Stomach (tissue), 9 donors: ENCODE results near the gene GOLGA2. TPM values are rescaled to one million over a fixed set of nuclear protein-coding genes. Genes with fewer than 3 reads are reported as not detected.

Experiments
- DNase-seq, 2 donors: peaks; one replicate each; pipeline versions ENCODE4 v3.0.0 to v3.0.0-alpha.2; 2013 to 2019
- H3K27ac ChIP-seq, 5 donors: fragments of 200-600 bp in 4 of 5; sonication (generic) in 4 of 5; one replicate each; pipeline ENCODE4 v1.5.1; 2013 to 2019; ENCODE audit warnings: mild to moderate bottlenecking in 1 of 5, moderate library complexity in 1 of 5
- H3K27me3 ChIP-seq, 3 donors: fragments of 200-600 bp; sonication (generic); one replicate each; pipeline ENCODE4 v1.5.1; 2017 to 2019; ENCODE audit warnings: mixed run types in 1 of 3
- H3K36me3 ChIP-seq, 4 donors: fragments of 200-600 bp; sonication (generic); 1 replicate in 3 of 4; 2 replicates in 1 of 4; pipeline ENCODE4 v1.5.1; 2016 to 2019
- H3K4me1 ChIP-seq, 4 donors: fragments of 200-600 bp; sonication (generic); one replicate each; pipeline ENCODE4 v1.5.1; 2016 to 2019
- H3K4me3 ChIP-seq, 4 donors: fragments of 200-600 bp; sonication (generic) in 3 of 4; one replicate each; pipeline ENCODE4 v1.5.1; 2016 to 2019; ENCODE audit warnings: mild to moderate bottlenecking in 1 of 4
- H3K9me3 ChIP-seq, 4 donors: fragments of 200-600 bp; sonication (generic); one replicate each; pipeline ENCODE4 v1.5.1; 2016 to 2019
- CTCF ChIP-seq, 7 experiments: fragments of 450-650 bp in 4 of 7; fragments of 200-600 bp in 3 of 7; sonication (generic) in 3 of 7; IDR thresholded peaks; one replicate each; pipeline ENCODE4 v1.5.1; 2016 to 2019; ENCODE audit warnings: antibody characterized with exemption in 7 of 7, control low read depth in 2 of 7, mild to moderate bottlenecking in 1 of 7
- EP300 ChIP-seq: sonication (generic); formaldehyde crosslinking; IDR thresholded peaks from one replicate; pipeline ENCODE4 v1.6.1; 2017; ENCODE audit warnings: antibody characterized with exemption
- POLR2A ChIP-seq, 4 donors: fragments of 450-650 bp; IDR thresholded peaks; one replicate each; pipeline ENCODE4 v1.6.1; 2016; ENCODE audit warnings: antibody characterized with exemption in 4 of 4, control low read depth in 2 of 4, mild to moderate bottlenecking in 1 of 4, moderate library complexity in 1 of 4
- POLR2AphosphoS5 ChIP-seq, 3 donors: sonication (generic); formaldehyde crosslinking; IDR thresholded peaks; one replicate each; pipeline ENCODE4 v1.6.1; 2016; ENCODE audit warnings: antibody characterized with exemption in 3 of 3
- WGBS, 5 donors: extraction: QIAGEN DNeasy Blood & Tissue Kit in 3 of 5; methylation state at CpG; one replicate each; pipeline versions ENCODE4 v1.1.5 to v1.1.7; 2013 to 2018; 5-methylcytosine and 5-hydroxymethylcytosine counted together
- intact Hi-C: fragments of 100-400 bp; cut with DNase I; formaldehyde crosslinking; loops from one replicate; pipeline ENCODE4 v1.15.1; 2023; ENCODE audit warnings: low total_unique reads
- polyA plus RNA-seq, 3 donors: library from polyadenylated mRNA; stranded (reverse); fragments of 200-250 nt; gene quantifications; one replicate each; pipeline ENCODE4 v1.2.3, GENCODE V29; 2013
- total RNA-seq, 5 donors: library from RNA; depleted of rRNA; stranded (reverse); fragments of >200 nt; gene quantifications; one replicate each; pipeline versions ENCODE4 v1.1.0 to v1.2.3, GENCODE V29; 2014 to 2016
- donor health status: healthy with polysubstance abuse.
- donor health status: Bipolar disorder and iron deficiency.
- donor health status: healthy.

The GOLGA2 gene
- total and polyA plus RNA-seq, 8 donors, result 48.4 to 204 (median 63.8) TPM

- no peak for DNase-seq
- H3K9me3 ChIP-seq, result no peaks in the 10 kb centered on the region
- H3K4me3 ChIP-seq, result no peak overlapping the region
- H3K27ac ChIP-seq, result no peak overlapping the region
- no peaks in the 10 kb centered on the region for H3K27me3 ChIP-seq
- peaks cover 27 to 79% (median 69%) of the 10 kb centered on the region in 4 donors for H3K36me3 ChIP-seq
- WGBS, 5 donors, result 70 to 85% (median 81%) methylated on average over 2 of the region's 2 CpGs
- no peak for TF ChIP-seq POLR2A (IDR thresholded peaks at IDR 0.05)
- TF ChIP-seq CTCF (IDR thresholded peaks at IDR 0.05), result no peak
- TF ChIP-seq EP300, result no peak
- TF ChIP-seq POLR2AphosphoS5 (IDR thresholded peaks at IDR 0.05), result no peak
- H3K4me1 ChIP-seq, result peaks cover 8 to 15% (median 13%) of the 10 kb centered on the region in 4 donors
- intact Hi-C loops, result no loop called here
Measured at GRCh38 chr9:128317629-128318028, 41.8 kb upstream of the GOLGA2 start.

- Histone ChIP-seq H3K4me3 (no peak overlapping the region), H3K9me3 (no peaks in the 10 kb centered on the region), H3K36me3 (peaks cover 27 to 91% (median 79%) of the 10 kb centered on the region in 4 donors), H3K27me3 (no peaks in the 10 kb centered on the region), H3K4me1 (peaks cover 4 to 9% (median 7%) of the 10 kb centered on the region in 4 donors), H3K27ac (no peak overlapping the region)
- DNase-seq, result no peak
- WGBS, 5 donors, result 73 to 82% (median 79%) methylated on average over 5 to 9 of the region's 9 CpGs
- intact Hi-C loops, result no loop called here
- TF ChIP-seq POLR2A (IDR thresholded peaks at IDR 0.05) (no peak), POLR2AphosphoS5 (IDR thresholded peaks at IDR 0.05) (no peak), EP300 (no peak), CTCF (IDR thresholded peaks at IDR 0.05) (no peak)
Measured at GRCh38 chr9:128316421-128316820, 40.6 kb upstream of the GOLGA2 start.

- intact Hi-C loops, result no loop called here
- no peak for DNase-seq
- H3K4me1 ChIP-seq, result peaks cover 0 to 10% (median 0%) of the 10 kb centered on the region in 4 donors
- H3K9me3 ChIP-seq, result no peaks in the 10 kb centered on the region
- WGBS, 5 donors, result 90 to 100% (median 96%) methylated on average over 4 of the region's 4 CpGs
- no peak overlapping the region for H3K4me3 ChIP-seq
- no peaks in the 10 kb centered on the region for H3K27me3 ChIP-seq
- no peak overlapping the region for H3K27ac ChIP-seq
- TF ChIP-seq POLR2A (IDR thresholded peaks at IDR 0.05) (no peak), POLR2AphosphoS5 (IDR thresholded peaks at IDR 0.05) (no peak), EP300 (no peak)
- peaks cover 33 to 98% (median 92%) of the 10 kb centered on the region in 4 donors for H3K36me3 ChIP-seq
Measured at GRCh38 chr9:128314697-128315096, 38.9 kb upstream of the GOLGA2 start.

- Histone ChIP-seq H3K36me3 (peaks cover 20 to 85% (median 78%) of the 10 kb centered on the region in 4 donors), H3K9me3 (no peaks in the 10 kb centered on the region), H3K4me1 (peaks cover 0 to 10% (median 0%) of the 10 kb centered on the region in 4 donors), H3K4me3 (no peak overlapping the region), H3K27ac (peak overlapping the region in 4 of 5 donors; percentile 44 to 49 (median 46)), H3K27me3 (no peaks in the 10 kb centered on the region)
- DNase-seq, result peak in 1 of 2 donors; percentile 68
- 32 to 72% (median 43%) methylated on average over 10 of the region's 10 CpGs for WGBS, 5 donors
- TF ChIP-seq CTCF (IDR thresholded peaks at IDR 0.05) (no peak), POLR2AphosphoS5 (IDR thresholded peaks at IDR 0.05) (peak in 1 of 3 donors; percentile 17)
- intact Hi-C loops, result no loop called here
Measured at GRCh38 chr9:128310461-128310860, 34.7 kb upstream of the GOLGA2 start.

- Histone ChIP-seq H3K27ac (no peak overlapping the region), H3K27me3 (no peaks in the 10 kb centered on the region), H3K36me3 (peaks cover 20 to 77% (median 69%) of the 10 kb centered on the region in 4 donors), H3K9me3 (no peaks in the 10 kb centered on the region), H3K4me1 (peaks cover 0 to 10% (median 0%) of the 10 kb centered on the region in 4 donors), H3K4me3 (no peak overlapping the region)
- DNase-seq, result no peak
- 96 to 99% (median 96%) methylated on average over 16 of the region's 16 CpGs for WGBS, 5 donors
- TF ChIP-seq POLR2AphosphoS5 (IDR thresholded peaks at IDR 0.05) (no peak), CTCF (IDR thresholded peaks at IDR 0.05) (no peak)
- intact Hi-C loops, result no loop called here
Measured at GRCh38 chr9:128309551-128309950, 33.7 kb upstream of the GOLGA2 start.
